Endodermal cell (in vitro differentiated cells): ENCODE results near the gene TVP23A. TPM values are rescaled to one million over a fixed set of nuclear protein-coding genes. Genes with fewer than 3 reads are reported as not detected.

Source experiments
- DNase-seq: peaks from one replicate; pipeline ENCODE4 v3.0.0-alpha.2; 2017
- H3K27ac ChIP-seq: 2 replicates; pipeline ENCODE4 v1.5.1; 2013; ENCODE audit warnings: mild to moderate bottlenecking, low read depth, low read length, moderate library complexity
- H3K27me3 ChIP-seq: 2 replicates; pipeline ENCODE4 v1.6.1; 2013; ENCODE audit warnings: mild to moderate bottlenecking, low read length, moderate library complexity; ENCODE audit not compliant: insufficient read depth, control insufficient read depth, poor library complexity, severe bottlenecking
- H3K36me3 ChIP-seq: 2 replicates; pipeline ENCODE4 v1.7.0; 2013; ENCODE audit warnings: mild to moderate bottlenecking, low read length, moderate library complexity; ENCODE audit not compliant: control insufficient read depth, insufficient read depth
- H3K4me1 ChIP-seq: one replicate; pipeline ENCODE4 v1.7.0; 2013; ENCODE audit warnings: low read length; ENCODE audit not compliant: control insufficient read depth, insufficient read depth
- H3K4me3 ChIP-seq: 2 replicates; pipeline ENCODE4 v1.5.1; 2013; ENCODE audit warnings: mild to moderate bottlenecking, low read length, moderate library complexity
- H3K9ac ChIP-seq: 2 replicates; pipeline ENCODE4 v1.6.1; 2013; ENCODE audit warnings: mild to moderate bottlenecking, low read length, moderate library complexity; ENCODE audit not compliant: poor library complexity, severe bottlenecking; ENCODE audit errors: extremely low read depth
- H3K9me3 ChIP-seq: 2 replicates; pipeline ENCODE4 v1.6.1; 2013; ENCODE audit warnings: mild to moderate bottlenecking, low read length, moderate library complexity; ENCODE audit not compliant: control insufficient read depth
- H3K27ac Mint-ChIP-seq: 2 replicates; pipeline ENCODE4 v1.8.0; 2020; ENCODE audit warnings: mixed read lengths
- H3K27me3 Mint-ChIP-seq: 2 replicates; pipeline ENCODE4 v1.8.0; 2021; ENCODE audit warnings: mild to moderate bottlenecking, mixed read lengths; ENCODE audit not compliant: insufficient read depth
- H3K36me3 Mint-ChIP-seq: 2 replicates; pipeline ENCODE4 v1.8.0; 2020; ENCODE audit warnings: low read depth, mixed read lengths
- H3K4me1 Mint-ChIP-seq: 2 replicates; pipeline ENCODE4 v1.8.0; 2020; ENCODE audit warnings: mixed read lengths
- H3K4me3 Mint-ChIP-seq: 2 replicates; pipeline ENCODE4 v1.8.0; 2020; ENCODE audit warnings: mild to moderate bottlenecking, moderate library complexity, mixed read lengths
- H3K9me3 Mint-ChIP-seq: 2 replicates; pipeline ENCODE4 v1.8.0; 2020; ENCODE audit warnings: mild to moderate bottlenecking, mixed read lengths
- WGBS, 2 experiments: methylation state at CpG; one replicate each; pipeline versions ENCODE4 v1.1.5 to v1.1.7; 2013; ENCODE audit warnings: missing lambda C conversion rate in 2 of 2, mixed read lengths in 1 of 2; ENCODE audit not compliant: insufficient coverage in 1 of 2, insufficient read length in 1 of 2; 5-methylcytosine and 5-hydroxymethylcytosine counted together
- total RNA-seq, 2 donors: library from RNA; stranded (reverse); fragmentation: NEBNext Ultra II Directional in 1 of 2; extraction: Animal tissue kit (Norgen Biotek cat#: 25700) in 1 of 2; gene quantifications; 2 replicates in 1 of 2; 3 replicates in 1 of 2; pipeline ENCODE4 v1.2.1, GENCODE V29; 2021
- TF ChIP-seq, protein P1 (sequence below): fragments of 200-600 bp; sonication (generic); conservative IDR thresholded peaks from 2 replicates; pipeline ENCODE4 v1.5.0; 2021; ENCODE audit warnings: antibody characterized with exemption, mild to moderate bottlenecking

The TVP23A gene
- total RNA-seq, 2 donors from 2014 or later, result 7.6 to 13.6 TPM

DNA sequence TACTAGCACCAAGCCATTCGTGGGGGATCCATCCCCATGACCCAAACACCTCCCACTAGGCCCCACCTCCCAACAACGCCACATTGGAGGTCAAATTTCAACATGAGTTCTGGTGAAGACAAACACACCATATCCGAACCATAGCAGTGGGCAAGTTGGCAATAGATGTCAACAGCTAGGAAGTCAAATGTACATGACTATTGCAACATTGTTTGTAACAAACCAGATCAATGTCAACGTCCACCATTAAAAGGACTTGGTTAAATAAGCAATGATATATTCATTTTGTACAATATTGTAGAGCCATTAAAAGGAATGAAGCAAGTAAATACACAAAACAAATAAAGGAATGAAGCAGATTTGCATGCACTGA, 31.9 kb upstream of the TVP23A start:
- Histone ChIP-seq H3K27ac (no peak overlapping the region), H3K27me3 (no peaks in the 10 kb centered on the region), H3K4me3 (no peak overlapping the region), H3K9ac (no peak overlapping the region), H3K9me3 (no peaks in the 10 kb centered on the region), H3K36me3 (no peaks in the 10 kb centered on the region), H3K4me1 (no peaks in the 10 kb centered on the region)
- H3K27me3 Mint-ChIP-seq, result no peaks in the 10 kb centered on the region
- no peaks in the 10 kb centered on the region for H3K4me1 Mint-ChIP-seq
- DNase-seq, result no peak
- H3K27ac Mint-ChIP-seq, result no peak overlapping the region
- WGBS, 2 experiments, result 80 to 100% methylated on average over 2 to 3 of the region's 4 CpGs
- TF ChIP-seq, protein P1, sequence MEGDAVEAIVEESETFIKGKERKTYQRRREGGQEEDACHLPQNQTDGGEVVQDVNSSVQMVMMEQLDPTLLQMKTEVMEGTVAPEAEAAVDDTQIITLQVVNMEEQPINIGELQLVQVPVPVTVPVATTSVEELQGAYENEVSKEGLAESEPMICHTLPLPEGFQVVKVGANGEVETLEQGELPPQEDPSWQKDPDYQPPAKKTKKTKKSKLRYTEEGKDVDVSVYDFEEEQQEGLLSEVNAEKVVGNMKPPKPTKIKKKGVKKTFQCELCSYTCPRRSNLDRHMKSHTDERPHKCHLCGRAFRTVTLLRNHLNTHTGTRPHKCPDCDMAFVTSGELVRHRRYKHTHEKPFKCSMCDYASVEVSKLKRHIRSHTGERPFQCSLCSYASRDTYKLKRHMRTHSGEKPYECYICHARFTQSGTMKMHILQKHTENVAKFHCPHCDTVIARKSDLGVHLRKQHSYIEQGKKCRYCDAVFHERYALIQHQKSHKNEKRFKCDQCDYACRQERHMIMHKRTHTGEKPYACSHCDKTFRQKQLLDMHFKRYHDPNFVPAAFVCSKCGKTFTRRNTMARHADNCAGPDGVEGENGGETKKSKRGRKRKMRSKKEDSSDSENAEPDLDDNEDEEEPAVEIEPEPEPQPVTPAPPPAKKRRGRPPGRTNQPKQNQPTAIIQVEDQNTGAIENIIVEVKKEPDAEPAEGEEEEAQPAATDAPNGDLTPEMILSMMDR, result no peak
- no peaks in the 10 kb centered on the region for H3K9me3 Mint-ChIP-seq
- H3K36me3 Mint-ChIP-seq, result no peaks in the 10 kb centered on the region
- no peak overlapping the region for H3K4me3 Mint-ChIP-seq

DNA sequence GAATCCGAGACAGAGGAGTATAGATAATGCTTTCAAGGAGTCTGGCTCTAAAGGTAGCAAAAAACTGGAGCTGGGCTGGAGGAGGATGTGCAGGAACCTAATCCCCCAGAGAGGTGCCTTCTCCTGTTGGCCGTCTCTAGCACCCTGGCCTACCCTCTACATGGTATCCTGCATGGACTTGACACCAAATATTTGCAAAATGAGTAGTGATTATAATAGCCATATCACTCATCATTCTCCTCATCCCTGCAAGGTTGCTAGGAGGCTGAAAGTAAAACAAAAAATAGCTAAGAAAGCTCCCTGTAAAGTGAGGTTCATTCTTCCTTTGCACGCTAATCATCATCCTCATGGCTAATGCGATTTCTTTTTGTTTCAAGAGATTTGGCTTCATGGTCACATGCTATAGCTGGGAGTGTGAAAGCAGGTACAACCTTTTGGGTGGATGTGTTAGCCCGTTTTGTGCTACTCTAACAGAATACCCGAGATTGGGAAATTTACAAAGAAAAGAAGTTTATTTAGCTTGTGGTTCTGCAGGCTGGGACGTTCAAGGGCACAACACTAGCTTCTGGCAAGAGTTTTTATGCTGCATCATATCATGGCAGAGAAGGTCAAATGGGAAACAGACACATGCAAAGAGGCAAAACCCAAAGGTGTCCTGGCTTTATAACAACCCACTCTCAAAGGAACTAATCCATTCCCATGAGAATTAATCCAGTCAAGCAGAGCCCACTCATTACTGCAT, 31.3 kb upstream of the TVP23A start:
- no peak for DNase-seq
- no peaks in the 10 kb centered on the region for H3K36me3 Mint-ChIP-seq
- TF ChIP-seq, protein P1, result no peak
- H3K9me3 Mint-ChIP-seq, result no peaks in the 10 kb centered on the region
- Histone ChIP-seq H3K4me3 (no peak overlapping the region), H3K9ac (no peak overlapping the region), H3K4me1 (no peaks in the 10 kb centered on the region), H3K27me3 (no peaks in the 10 kb centered on the region), H3K27ac (no peak overlapping the region), H3K36me3 (no peaks in the 10 kb centered on the region), H3K9me3 (no peaks in the 10 kb centered on the region)
- H3K4me1 Mint-ChIP-seq, result no peaks in the 10 kb centered on the region
- no peak overlapping the region for H3K27ac Mint-ChIP-seq
- H3K27me3 Mint-ChIP-seq, result no peaks in the 10 kb centered on the region
- WGBS, 2 experiments, result 80% methylated on average over 6 to 7 of the region's 7 CpGs
- H3K4me3 Mint-ChIP-seq, result no peak overlapping the region

DNA sequence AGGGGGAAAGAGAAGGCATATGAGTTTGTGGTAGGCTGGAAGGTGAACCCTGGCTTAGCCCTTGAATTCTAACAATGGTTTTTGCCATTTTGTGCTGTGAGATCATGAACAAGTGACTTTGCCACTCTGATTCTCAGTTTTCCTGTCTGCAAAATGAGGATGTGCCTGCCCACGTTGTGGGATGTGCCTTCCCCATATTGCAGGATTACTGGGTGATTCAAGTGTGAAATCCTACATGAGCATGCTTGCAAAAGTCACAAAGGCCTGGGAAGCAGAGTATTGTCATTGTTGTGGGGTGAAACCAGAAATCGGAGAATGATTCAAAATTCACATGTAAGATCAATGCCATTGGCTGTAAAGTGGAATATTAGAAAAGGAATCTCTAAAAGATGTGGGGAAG, 28.6 kb upstream of the TVP23A start:
- Histone ChIP-seq H3K9me3 (no peaks in the 10 kb centered on the region), H3K27me3 (no peaks in the 10 kb centered on the region), H3K27ac (no peak overlapping the region), H3K9ac (no peak overlapping the region), H3K4me3 (no peak overlapping the region), H3K4me1 (no peaks in the 10 kb centered on the region), H3K36me3 (no peaks in the 10 kb centered on the region)
- no peaks in the 10 kb centered on the region for H3K27me3 Mint-ChIP-seq
- no peak overlapping the region for H3K27ac Mint-ChIP-seq
- 60 to 78% methylated on average over 2 of the region's 2 CpGs for WGBS, 2 experiments
- DNase-seq, result no peak
- no peaks in the 10 kb centered on the region for H3K4me1 Mint-ChIP-seq
- TF ChIP-seq, protein P1, result no peak
- H3K9me3 Mint-ChIP-seq, result no peaks in the 10 kb centered on the region
- H3K36me3 Mint-ChIP-seq, result no peaks in the 10 kb centered on the region
- no peak overlapping the region for H3K4me3 Mint-ChIP-seq
